Midbrain (tissue), 1 donor: ENCODE data around the gene RANBP17.
A peak's percentile ranks its signal among the peaks of the same experiment; 100 is the strongest.
"Not testable (repeated sequence)": the region's sequence is repeated elsewhere in the genome, so short reads cannot be mapped to it uniquely, and the experiment has no call there.

Experiments
- DNase-seq: peaks from one replicate; lab custom pipeline; 2025; lab: John Stamatoyannopoulos, UW

RANBP17 gene

GRCh38 chr5:170861917-170862766, at the start of gene RANBP17:
TSS of gene RANBP17 (plus strand) at chr5:170862018.
- DNase-seq = peak; percentile 11

- no peak for DNase-seq
Measured at GRCh38 chr5:170813231-170813630, 48.6 kb upstream of the RANBP17 start.

DNA sequence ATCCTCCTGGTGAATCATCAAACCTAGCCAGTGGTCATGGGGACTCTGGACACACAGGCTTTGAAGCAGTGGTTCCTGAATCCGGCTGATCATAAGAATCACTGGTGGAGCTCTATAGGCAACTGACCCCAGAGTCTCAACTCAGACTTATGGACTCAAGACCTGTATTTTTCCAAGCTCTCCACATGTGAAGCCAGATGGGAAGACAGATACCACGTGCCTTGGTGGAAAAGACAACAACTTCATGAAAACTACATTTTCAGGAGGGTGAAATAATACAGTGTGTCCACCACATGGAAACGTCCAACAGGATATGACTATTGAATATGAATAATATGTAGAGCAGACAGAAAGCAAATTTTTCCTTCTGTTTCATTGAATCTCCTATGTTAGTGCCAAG, 44.6 kb upstream of the RANBP17 start:
- no peak for DNase-seq

DNA sequence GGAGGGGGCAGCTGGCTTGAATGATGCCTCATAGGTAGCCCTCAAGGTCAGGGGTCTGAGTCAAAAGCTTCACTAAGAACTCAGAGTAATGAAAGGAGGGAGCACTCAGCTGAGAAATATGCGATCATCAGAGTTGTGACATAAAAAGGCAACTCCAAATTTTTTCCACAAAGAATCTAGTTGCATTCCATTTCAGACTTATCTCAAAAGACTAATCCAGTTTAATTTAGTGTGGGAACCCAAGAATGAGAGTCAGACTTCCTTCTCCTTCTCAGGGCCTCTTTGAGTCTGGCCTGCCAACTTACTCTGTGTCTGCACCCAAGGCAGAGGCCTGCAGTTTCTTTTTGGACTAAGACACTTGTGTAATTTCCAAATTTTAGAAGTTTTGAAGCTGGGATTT, 43.6 kb upstream of the RANBP17 start:
- no peak for DNase-seq

GRCh38 chr5:170819824-170820223, 42.0 kb upstream of the RANBP17 start:
- DNase-seq = no peak

- DNase-seq = no peak
Measured at GRCh38 chr5:170821257-170821800, 40.5 kb upstream of the RANBP17 start.

DNA sequence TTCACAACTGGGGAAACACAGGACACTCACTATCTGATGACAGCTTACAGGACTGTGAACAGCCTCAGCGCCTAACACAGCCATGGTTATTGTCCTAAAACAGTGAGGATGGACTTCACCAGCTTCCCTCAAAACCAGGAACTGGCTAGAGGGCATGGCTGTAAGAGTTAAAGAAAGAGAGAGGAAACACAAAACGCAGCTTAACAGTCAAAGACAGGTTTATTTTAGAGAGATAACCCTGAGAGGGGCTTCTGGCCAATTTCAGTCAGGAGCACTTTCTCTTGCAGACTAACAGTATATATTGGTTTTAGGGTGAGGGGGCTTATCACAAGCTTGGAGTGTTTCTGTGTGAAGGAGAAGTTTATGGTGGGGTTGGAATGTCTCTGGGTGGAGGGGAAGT, 35.7 kb upstream of the RANBP17 start:
- no peak for DNase-seq

DNA sequence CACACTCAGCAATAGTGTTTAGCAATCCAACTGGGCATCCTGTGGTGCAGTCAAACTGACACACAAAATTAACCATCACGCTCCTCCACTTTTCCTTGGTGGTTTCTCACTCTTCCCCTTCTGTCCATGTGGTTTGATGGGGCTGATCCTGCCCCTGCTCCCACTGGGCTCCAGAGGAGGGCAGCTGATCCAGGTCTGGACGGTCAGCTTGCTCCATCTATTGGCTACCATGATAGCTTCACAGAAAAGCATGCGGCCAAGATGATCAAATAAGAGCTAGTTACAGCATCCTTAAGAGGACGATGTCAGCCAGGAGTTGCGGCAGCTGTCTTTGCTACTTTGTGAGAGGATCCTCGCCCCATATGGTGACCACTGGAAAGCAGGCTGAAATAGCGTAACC, 29.6 kb upstream of the RANBP17 start:
- DNase-seq = no peak

DNA sequence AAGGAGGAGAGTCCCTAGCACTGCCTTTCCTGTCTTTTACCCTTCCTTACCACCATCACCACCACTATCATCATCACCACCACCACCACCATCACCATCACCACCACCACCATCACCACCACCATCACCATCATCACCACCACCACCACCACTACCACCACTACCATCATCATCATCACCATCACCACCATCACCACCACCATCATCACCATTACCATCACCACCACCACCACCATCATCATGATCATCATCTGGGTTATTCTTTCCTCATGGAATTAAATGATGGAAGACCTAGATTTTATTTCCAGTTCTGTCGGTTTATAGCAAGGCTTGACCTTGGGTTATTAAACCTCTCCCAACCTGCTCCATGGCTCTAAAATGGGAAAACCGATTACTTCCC, 27.8 kb upstream of the RANBP17 start:
- not testable (repeated sequence) for DNase-seq

DNA sequence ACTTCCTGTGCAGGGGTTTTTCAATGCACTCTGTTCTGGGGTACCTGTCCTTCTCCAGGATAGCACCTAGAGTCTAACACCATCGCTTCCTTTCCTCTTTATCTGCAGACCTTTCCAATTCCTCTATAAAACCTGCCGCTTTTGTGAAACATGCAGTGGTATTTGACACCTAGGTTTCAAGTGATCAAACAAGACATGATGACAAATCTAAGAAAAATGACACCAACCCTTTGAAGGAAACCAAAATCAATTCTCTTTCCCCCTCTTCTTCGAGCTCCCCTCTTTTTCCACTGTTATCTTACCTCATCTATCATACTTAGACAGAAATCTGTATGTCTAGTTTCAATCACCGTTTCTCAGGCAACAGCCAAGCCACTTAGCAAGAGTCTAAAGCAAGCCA, 25.6 kb upstream of the RANBP17 start:
- no peak for DNase-seq

- DNase-seq = no peak
Measured at GRCh38 chr5:170843870-170844269, 17.9 kb upstream of the RANBP17 start.

- DNase-seq = no peak
Measured at GRCh38 chr5:170844651-170845050, 17.2 kb upstream of the RANBP17 start.

DNA sequence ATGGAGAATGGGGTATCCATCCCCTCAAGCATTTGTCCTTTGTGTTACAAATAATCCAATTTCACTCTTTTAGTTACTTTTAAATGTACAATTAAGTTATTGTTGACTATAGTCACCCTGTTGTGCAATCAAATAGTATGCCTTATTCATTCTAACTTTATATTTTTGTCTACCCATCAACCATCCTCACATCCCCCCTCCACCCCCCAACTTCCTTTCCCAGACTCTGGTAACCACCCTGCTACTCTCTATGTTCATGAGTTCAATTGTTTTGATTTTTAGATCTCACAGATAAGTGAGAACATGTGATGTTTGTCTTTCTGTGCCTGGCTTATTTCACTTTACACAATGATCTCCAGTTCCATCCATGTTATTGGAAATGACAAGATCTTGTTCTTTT, 15.4 kb upstream of the RANBP17 start:
- no peak for DNase-seq

GRCh38 chr5:170846846-170847245, 15.0 kb upstream of the RANBP17 start:
- no peak for DNase-seq

DNA sequence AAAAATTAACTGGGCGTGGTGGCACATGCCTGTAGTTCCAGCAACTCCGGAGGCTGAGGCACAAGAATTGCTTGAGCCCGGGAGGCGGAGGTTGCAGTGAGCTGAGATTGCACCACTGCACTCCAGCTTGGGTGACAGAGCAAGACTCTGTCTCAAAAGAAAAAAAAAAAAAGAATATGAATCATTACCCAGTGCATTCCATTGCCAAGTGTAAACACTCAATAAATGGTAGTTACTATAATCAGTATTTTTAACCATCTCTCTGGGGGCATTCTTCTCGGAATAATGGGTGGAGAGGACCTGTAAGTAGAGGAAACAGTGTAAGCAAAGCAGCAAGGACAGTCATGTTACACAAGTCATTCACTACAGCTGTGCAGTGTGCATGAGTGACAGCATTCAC, 13.8 kb upstream of the RANBP17 start:
- no peak for DNase-seq

GRCh38 chr5:170849374-170849773, 12.4 kb upstream of the RANBP17 start:
- DNase-seq = no peak

DNA sequence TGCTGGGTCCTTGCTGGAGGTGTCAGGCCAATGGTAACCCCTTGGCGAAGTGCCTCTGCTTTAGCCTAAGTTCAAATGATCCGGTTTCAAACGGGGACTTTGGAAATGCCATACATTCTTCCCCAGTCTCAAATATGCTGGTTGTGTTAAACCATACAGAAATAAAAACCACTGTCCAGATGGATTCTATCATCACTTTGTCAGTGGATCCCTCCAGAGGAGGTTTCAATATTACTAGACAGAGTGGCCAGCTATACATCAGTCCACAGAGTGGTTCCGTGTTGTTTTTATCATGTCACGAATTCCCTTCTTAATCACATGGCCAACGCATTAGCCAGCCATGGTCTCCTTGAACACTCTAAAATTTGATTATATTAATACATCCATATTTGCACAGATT, 7.3 kb upstream of the RANBP17 start:
- no peak for DNase-seq

DNA sequence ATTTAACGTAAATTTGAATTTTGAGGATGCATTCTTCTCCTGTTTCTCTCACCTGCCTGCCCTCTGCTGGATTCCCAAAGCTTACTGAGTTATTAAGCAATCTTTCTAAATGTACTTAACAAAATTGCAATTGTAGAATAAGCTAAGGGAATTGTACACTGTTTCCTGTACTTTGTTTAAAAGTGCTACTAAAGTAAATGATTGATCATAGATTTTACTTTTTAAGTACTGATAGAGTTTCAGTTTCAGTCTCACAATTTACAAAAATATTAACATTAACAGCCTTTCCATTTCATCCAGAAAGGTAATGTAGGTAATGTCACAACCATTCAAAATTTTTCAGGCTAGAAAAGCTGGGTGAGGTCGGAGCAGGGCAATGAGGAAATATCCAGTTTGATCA, 4.8 kb upstream of the RANBP17 start:
- DNase-seq = no peak

DNA sequence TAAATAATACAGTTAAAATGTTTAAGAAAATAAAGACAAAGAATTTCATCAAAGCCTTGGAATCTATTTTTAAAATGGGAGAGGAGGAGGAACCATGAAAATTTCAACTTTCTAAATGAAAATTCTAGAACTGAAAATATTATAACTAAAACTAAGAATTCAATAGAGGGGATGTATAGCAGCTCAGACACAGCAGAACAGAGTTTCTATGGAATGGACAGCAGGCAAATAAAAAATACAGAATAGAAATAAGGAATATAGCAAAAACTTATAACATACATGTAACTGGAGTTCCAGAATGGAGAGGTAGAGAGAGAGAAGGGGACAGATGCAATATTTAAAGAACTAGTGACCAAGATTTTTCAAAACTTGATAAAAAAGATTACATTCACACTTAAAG, 1.4 kb upstream of the RANBP17 start:
- DNase-seq = no peak

DNA sequence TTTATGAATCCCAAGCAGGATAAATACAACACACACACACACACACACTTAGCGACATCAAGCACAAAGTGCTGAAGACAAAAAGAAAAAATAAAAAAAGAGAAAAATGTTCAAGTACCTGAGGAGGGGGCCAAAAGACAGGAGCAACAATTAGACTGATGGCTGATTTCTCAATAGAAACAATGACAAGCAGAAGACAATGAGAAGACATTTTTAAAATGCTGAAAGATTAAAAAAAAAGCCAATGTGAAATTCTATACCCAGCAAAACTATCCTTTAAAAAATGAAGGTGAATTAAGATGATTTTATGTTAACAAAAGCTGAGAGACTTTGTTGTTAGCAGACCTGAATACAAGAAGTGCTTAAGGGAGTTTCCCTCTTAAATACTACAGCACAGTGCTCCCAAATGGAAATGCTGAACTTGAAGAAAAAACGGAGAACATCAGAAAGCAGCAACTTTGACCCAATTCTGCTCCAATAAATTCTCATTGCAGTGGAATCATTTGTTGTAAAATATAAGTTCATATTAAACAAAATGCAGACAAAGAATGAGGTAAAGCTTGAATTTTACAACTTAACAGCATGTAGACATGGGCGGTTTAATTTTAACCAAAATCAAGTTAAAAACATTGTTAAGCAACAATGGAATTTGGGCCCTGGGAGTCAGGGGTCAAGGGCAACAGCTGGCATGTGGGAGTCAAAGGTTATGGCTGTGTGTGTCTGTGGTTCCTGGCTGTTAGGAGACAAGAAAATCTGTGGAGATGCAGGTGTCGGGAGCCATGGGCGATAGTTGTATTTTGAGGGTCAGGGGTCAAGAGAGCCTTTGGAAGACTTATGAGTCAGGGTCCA, 776 bp upstream of the RANBP17 start:
- no peak for DNase-seq

DNA sequence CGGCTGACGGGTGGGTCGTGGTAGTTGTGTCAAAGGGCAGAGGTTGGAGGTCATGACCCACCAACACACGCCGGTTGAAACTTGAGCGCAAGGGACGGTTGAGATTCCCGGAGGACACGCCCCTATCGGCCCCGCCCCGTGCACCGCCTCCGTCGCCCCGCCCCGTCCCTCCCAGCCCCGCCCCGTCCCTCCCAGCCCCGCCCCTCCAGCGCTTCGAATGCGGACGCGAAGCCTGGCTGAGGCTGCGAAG, 226 bp upstream of the RANBP17 start:
- no peak for DNase-seq

DNA sequence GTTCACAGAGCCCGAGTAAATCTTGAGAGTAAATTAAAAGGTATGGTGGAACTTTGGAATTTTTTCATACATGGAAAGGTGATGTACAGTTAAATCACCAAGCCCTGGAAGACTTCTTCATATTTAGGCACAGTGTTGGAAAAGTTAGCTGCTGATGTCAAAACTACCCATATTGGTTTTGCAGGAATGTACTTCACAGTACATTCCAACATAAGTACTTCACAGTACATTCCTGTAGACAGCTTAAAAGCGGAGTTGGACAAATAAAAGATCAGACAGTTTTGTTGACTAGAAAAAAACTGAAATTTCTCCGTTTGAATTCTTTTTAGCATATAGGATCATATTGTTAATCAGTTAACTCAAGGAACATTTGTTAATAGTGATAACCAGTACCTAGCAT, 1.8 kb downstream of the RANBP17 start:
- DNase-seq = no peak

DNA sequence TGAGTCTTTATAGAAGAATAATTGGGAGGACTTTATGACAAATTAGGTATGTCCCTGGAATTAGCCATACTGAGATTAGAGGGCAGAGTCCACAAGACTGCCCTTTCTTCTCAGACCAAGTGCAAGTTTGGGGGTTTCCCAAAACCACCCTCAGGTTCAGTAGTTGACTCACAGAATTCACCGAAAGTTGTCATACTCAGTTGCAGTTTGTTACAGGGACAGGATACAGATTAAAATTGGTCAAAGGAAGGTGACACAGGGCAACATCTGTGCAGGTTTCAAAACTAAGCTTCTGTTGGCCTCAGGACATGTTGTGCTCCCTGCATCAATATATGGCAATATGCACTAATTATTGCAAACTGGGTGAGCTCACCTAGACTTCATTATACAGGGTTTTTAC, 3.8 kb downstream of the RANBP17 start:
- DNase-seq = no peak
